Measurements from ENCODE around the gene IGSF22.
"Not testable (repeated sequence)": the region's sequence is repeated elsewhere in the genome, so short reads cannot be mapped to it uniquely, and the experiment has no call there.

Gene IGSF22

DNA sequence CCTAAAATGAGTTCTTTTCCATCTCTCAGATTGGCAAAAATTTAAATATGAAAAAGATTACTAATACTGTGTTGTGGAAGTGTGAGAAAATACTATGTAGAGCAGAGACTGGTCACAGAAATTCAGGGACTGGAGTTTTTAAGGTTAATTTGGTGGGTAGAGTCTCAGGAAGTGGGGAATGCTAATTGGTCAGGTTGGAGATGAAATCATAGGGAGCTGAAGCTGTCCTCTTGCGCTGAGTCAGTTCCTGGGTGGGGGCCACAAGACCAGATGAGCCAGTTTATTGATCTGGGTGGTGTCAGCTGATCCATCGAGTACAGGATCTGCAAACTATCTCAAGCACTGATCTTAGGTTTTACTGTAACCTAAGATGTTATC is 56.8 kb downstream of the IGSF22 start:
- ATAC-seq (ENCODE audit: low read depth) (peak; percentile 73), DNase-seq (ENCODE audit: low spot score) (peak; percentile 22)
- no peaks in the 10 kb centered on the region for H3K9me3 ChIP-seq (ENCODE audit: severe bottlenecking)
- TF ChIP-seq, protein P1, sequence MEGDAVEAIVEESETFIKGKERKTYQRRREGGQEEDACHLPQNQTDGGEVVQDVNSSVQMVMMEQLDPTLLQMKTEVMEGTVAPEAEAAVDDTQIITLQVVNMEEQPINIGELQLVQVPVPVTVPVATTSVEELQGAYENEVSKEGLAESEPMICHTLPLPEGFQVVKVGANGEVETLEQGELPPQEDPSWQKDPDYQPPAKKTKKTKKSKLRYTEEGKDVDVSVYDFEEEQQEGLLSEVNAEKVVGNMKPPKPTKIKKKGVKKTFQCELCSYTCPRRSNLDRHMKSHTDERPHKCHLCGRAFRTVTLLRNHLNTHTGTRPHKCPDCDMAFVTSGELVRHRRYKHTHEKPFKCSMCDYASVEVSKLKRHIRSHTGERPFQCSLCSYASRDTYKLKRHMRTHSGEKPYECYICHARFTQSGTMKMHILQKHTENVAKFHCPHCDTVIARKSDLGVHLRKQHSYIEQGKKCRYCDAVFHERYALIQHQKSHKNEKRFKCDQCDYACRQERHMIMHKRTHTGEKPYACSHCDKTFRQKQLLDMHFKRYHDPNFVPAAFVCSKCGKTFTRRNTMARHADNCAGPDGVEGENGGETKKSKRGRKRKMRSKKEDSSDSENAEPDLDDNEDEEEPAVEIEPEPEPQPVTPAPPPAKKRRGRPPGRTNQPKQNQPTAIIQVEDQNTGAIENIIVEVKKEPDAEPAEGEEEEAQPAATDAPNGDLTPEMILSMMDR (IDR thresholded peaks at IDR 0.05; ENCODE audit: poor library complexity, severe bottlenecking) = no peak
- no peaks in the 10 kb centered on the region for H3K27me3 ChIP-seq (ENCODE audit: insufficient read depth, poor library complexity, severe bottlenecking)
- no peak overlapping the region for H3K4me3 ChIP-seq (ENCODE audit: severe bottlenecking)
- H3K36me3 ChIP-seq (ENCODE audit: low read depth) = no peaks in the 10 kb centered on the region
- H3K27ac ChIP-seq (ENCODE audit: poor library complexity, severe bottlenecking) = peak overlapping the region; percentile 66
- H3K4me1 ChIP-seq (ENCODE audit: insufficient read depth, poor library complexity, severe bottlenecking) = peaks cover 15% of the 10 kb centered on the region

DNA sequence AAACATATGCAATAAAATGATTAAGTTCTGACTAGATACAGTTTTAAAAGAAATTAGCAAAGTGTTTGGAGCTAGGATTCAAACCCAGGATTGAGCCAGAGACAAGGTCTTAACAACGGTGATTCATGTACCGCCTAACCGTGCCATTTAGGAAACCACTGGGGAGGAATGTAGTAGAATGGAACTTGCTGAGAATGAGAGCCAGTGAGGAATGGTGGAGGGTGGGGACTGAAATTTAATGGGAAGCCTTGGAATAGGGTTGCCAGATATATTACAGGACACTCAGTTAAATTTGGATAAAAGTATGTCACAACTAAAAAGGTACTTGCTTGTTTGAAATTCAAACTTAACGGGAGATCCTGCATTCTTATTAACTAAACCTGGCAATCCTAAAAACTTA is 57.9 kb downstream of the IGSF22 start:
- no peaks in the 10 kb centered on the region for H3K27me3 ChIP-seq (ENCODE audit: insufficient read depth, poor library complexity, severe bottlenecking)
- no peaks in the 10 kb centered on the region for H3K36me3 ChIP-seq (ENCODE audit: low read depth)
- TF ChIP-seq, protein P1 (IDR thresholded peaks at IDR 0.05; ENCODE audit: poor library complexity, severe bottlenecking) = no peak
- ATAC-seq (ENCODE audit: low read depth) = no peak
- no peak for DNase-seq (ENCODE audit: low spot score)
- peaks cover 15% of the 10 kb centered on the region for H3K4me1 ChIP-seq (ENCODE audit: insufficient read depth, poor library complexity, severe bottlenecking)
- H3K9me3 ChIP-seq (ENCODE audit: severe bottlenecking) = no peaks in the 10 kb centered on the region
- no peak overlapping the region for H3K4me3 ChIP-seq (ENCODE audit: severe bottlenecking)
- H3K27ac ChIP-seq (ENCODE audit: poor library complexity, severe bottlenecking) = peak overlapping the region; percentile 66

DNA sequence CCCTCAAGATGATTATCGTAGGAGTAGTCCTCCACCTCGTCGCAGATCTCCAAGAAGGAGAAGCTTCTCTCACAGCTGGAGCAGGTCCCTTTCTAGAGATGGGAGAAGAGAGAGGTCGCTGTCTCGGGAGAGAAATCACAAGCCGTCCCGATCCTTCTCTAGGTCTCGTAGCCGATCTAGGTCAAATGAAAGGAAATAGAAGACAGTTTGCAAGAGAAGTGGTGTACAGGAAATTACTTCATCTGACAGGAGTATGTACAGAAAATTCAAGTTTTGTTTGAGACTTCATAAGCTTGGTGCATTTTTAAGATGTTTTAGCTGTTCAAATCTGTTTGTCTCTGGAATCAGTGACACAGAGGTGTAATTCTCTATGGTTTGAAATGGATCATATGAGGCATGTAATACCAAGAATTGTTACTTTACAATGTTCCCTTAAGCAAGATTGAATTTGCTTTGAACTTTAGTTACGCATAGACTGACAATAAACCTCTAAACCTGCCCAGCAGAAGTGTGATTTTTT is 60.6 kb downstream of the IGSF22 start:
- not testable (repeated sequence) for H3K27ac ChIP-seq (ENCODE audit: poor library complexity, severe bottlenecking); H3K9me3 ChIP-seq (ENCODE audit: severe bottlenecking); H3K36me3 ChIP-seq (ENCODE audit: low read depth); H3K27me3 ChIP-seq (ENCODE audit: insufficient read depth, poor library complexity, severe bottlenecking); H3K4me3 ChIP-seq (ENCODE audit: severe bottlenecking); DNase-seq (ENCODE audit: low spot score); ATAC-seq (ENCODE audit: low read depth)
- H3K4me1 ChIP-seq (ENCODE audit: insufficient read depth, poor library complexity, severe bottlenecking) = peaks cover 15% of the 10 kb centered on the region

DNA sequence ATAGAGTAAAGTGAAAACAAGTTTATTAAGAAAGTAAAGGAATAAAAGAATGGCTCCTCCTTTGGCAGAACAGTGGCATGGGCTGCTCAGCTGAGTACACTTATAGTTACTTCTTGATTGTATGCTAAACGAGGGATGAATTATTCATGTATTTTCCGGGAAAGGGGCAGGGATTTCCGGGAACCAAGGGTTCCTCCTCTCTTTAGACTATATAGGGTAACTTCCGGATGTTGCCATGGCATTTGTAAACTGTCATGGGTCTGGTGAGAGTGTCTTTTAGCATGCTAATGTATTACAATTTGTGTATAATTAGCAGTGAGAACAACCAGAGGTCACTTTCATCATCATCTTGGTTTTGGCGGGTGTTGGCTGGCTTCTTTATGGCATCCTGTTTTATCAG is 68.3 kb downstream of the IGSF22 start:
- H3K9me3 ChIP-seq (ENCODE audit: severe bottlenecking) = no peaks in the 10 kb centered on the region
- no peak overlapping the region for H3K4me3 ChIP-seq (ENCODE audit: severe bottlenecking)
- no peaks in the 10 kb centered on the region for H3K4me1 ChIP-seq (ENCODE audit: insufficient read depth, poor library complexity, severe bottlenecking)
- no peak overlapping the region for H3K27ac ChIP-seq (ENCODE audit: poor library complexity, severe bottlenecking)
- TF ChIP-seq, protein P1 (IDR thresholded peaks at IDR 0.05; ENCODE audit: poor library complexity, severe bottlenecking) = no peak
- no peak for ATAC-seq (ENCODE audit: low read depth)
- H3K27me3 ChIP-seq (ENCODE audit: insufficient read depth, poor library complexity, severe bottlenecking) = no peaks in the 10 kb centered on the region
- DNase-seq (ENCODE audit: low spot score) = no peak
- no peaks in the 10 kb centered on the region for H3K36me3 ChIP-seq (ENCODE audit: low read depth)
